Fibroblast of lung (primary cell): Measurements from ENCODE around the gene SPNS3. TPM values are rescaled to one million over a fixed set of nuclear protein-coding genes. Genes with fewer than 3 reads are reported as not detected.

Experiments
- DNase-seq, 2 donors: peaks; one replicate each; pipeline versions ENCODE4 v3.0.0 to v3.0.0-alpha.2; 2010; ENCODE audit warnings: low read depth in 2 of 2
- H2AFZ ChIP-seq: 2 replicates; pipeline ENCODE4 v1.5.1; 2012; ENCODE audit warnings: low read length, control low read depth, inconsistent platforms
- H3K27ac ChIP-seq: 2 replicates; pipeline ENCODE4 v1.5.1; 2011; ENCODE audit warnings: low read length, control low read depth; ENCODE audit not compliant: insufficient read depth
- H3K27me3 ChIP-seq: 2 replicates; pipeline ENCODE4 v1.5.1; 2011; ENCODE audit warnings: mild to moderate bottlenecking, low read length; ENCODE audit not compliant: control insufficient read depth, insufficient read depth
- H3K36me3 ChIP-seq: 2 replicates; pipeline ENCODE4 v1.5.1; 2011; ENCODE audit warnings: low read length; ENCODE audit not compliant: control insufficient read depth, insufficient read depth
- H3K4me1 ChIP-seq: 2 replicates; pipeline ENCODE4 v1.5.1; 2011; ENCODE audit warnings: low read length; ENCODE audit not compliant: control insufficient read depth, insufficient read depth; ENCODE audit errors: extremely low read depth
- H3K4me2 ChIP-seq: 2 replicates; pipeline ENCODE4 v1.5.1; 2011; ENCODE audit warnings: low read length, control low read depth; ENCODE audit not compliant: insufficient read depth; ENCODE audit errors: extremely low read depth
- H3K4me3 ChIP-seq, 4 experiments: fragments of 200-600 bp in 1 of 4; sonication (generic) in 1 of 4; replicated peaks in 1 of 4; 2 replicates each; pipeline ENCODE4 v1.5.1; 2011 to 2016; ENCODE audit warnings: low read length in 4 of 4, low read depth in 3 of 4, mild to moderate bottlenecking in 3 of 4, control low read depth in 2 of 4, inconsistent platforms in 1 of 4, mixed read lengths in 1 of 4; ENCODE audit not compliant: insufficient read depth in 1 of 4; ENCODE audit errors: control extremely low read depth in 1 of 4
- H3K79me2 ChIP-seq: 2 replicates; pipeline ENCODE4 v1.5.1; 2012; ENCODE audit warnings: mild to moderate bottlenecking, low read length, inconsistent platforms; ENCODE audit not compliant: control insufficient read depth, insufficient read depth
- H3K9ac ChIP-seq: 2 replicates; pipeline ENCODE4 v1.5.1; 2011; ENCODE audit warnings: mild to moderate bottlenecking, low read length, control low read depth; ENCODE audit not compliant: insufficient read depth
- H3K9me3 ChIP-seq: 2 replicates; pipeline ENCODE4 v1.5.1; 2012; ENCODE audit warnings: low read depth, low read length; ENCODE audit not compliant: control insufficient read depth, insufficient read depth
- H4K20me1 ChIP-seq: 2 replicates; pipeline ENCODE4 v1.5.1; 2011; ENCODE audit warnings: low read length; ENCODE audit not compliant: control insufficient read depth, insufficient read depth; ENCODE audit errors: extremely low read depth
- CTCF ChIP-seq, 2 donors: IDR thresholded peaks in 1 of 2; conservative IDR thresholded peaks in 1 of 2; 1 replicate in 1 of 2; 2 replicates in 1 of 2; pipeline ENCODE4 v1.5.1; 2011 to 2012; ENCODE audit warnings: low read length in 2 of 2, control low read depth in 1 of 2, inconsistent platforms in 1 of 2, low read depth in 1 of 2, mild to moderate bottlenecking in 1 of 2
- EZH2 ChIP-seq: IDR thresholded peaks from 2 replicates; pipeline ENCODE4 v1.5.1; 2012; ENCODE audit warnings: low read length, control low read depth, mild to moderate bottlenecking; ENCODE audit errors: missing control alignments
- polyA plus RNA-seq, 2 donors: library from polyadenylated mRNA; depleted of rRNA in 1 of 2; stranded (reverse) in 1 of 2; unstranded in 1 of 2; fragments of >200 nt; gene quantifications; 2 replicates each; pipeline ENCODE4 v1.2.1, GENCODE V29; 2011 to 2012; ENCODE audit warnings: missing spikeins in 1 of 2
- total RNA-seq: library from RNA; depleted of rRNA; stranded (reverse); fragments of >200 nt; gene quantifications from 2 replicates; pipeline ENCODE4 v1.2.1, GENCODE V29; 2014

SPNS3 gene
- total and polyA plus RNA-seq, 2 donors (not counting 1 experiment from before 2014, with no cell fraction given), result not detected

- H3K4me1 ChIP-seq, result no peaks in the 10 kb centered on the region
- H3K9ac ChIP-seq, result no peak overlapping the region
- TF ChIP-seq EZH2 (no peak), CTCF (conservative IDR thresholded peaks at IDR 0.05 in 1 of 2, IDR thresholded peaks at IDR 0.05 in 1 of 2; ENCODE audit: low read depth in 1 of 2, low read length in 2 of 2) (no peak)
- H3K27ac ChIP-seq, result no peak overlapping the region
- H4K20me1 ChIP-seq, result no peaks in the 10 kb centered on the region
- no peaks in the 10 kb centered on the region for H3K79me2 ChIP-seq
- no peak overlapping the region for H3K4me3 ChIP-seq
- H3K4me2 ChIP-seq, result no peak overlapping the region
- H3K36me3 ChIP-seq, result no peaks in the 10 kb centered on the region
- H3K27me3 ChIP-seq, result no peaks in the 10 kb centered on the region
- H3K9me3 ChIP-seq, result no peaks in the 10 kb centered on the region
- H2AFZ ChIP-seq, result no peak overlapping the region
- no peak for DNase-seq
Observed at GRCh38 chr17:4509401-4509800, 75.7 kb downstream of the SPNS3 start.

- H3K9ac ChIP-seq, result no peak overlapping the region
- H4K20me1 ChIP-seq, result no peaks in the 10 kb centered on the region
- no peaks in the 10 kb centered on the region for H3K36me3 ChIP-seq
- H3K9me3 ChIP-seq, result no peaks in the 10 kb centered on the region
- no peak overlapping the region for H2AFZ ChIP-seq
- TF ChIP-seq CTCF (conservative IDR thresholded peaks at IDR 0.05 in 1 of 2, IDR thresholded peaks at IDR 0.05 in 1 of 2; ENCODE audit: low read depth in 1 of 2, low read length in 2 of 2), result no peak
- TF ChIP-seq EZH2, result no peak
- H3K79me2 ChIP-seq, result no peaks in the 10 kb centered on the region
- no peak for DNase-seq
- no peaks in the 10 kb centered on the region for H3K27me3 ChIP-seq
- no peak overlapping the region for H3K27ac ChIP-seq
- H3K4me1 ChIP-seq, result no peaks in the 10 kb centered on the region
- no peak overlapping the region for H3K4me3 ChIP-seq
- no peak overlapping the region for H3K4me2 ChIP-seq
Observed at GRCh38 chr17:4509923-4510617, 76.3 kb downstream of the SPNS3 start.

- Histone ChIP-seq H3K4me2 (no peak overlapping the region), H3K36me3 (no peaks in the 10 kb centered on the region), H3K27ac (no peak overlapping the region), H4K20me1 (no peaks in the 10 kb centered on the region), H3K79me2 (no peaks in the 10 kb centered on the region), H3K9me3 (no peaks in the 10 kb centered on the region), H3K4me3 (no peak overlapping the region), H3K27me3 (no peaks in the 10 kb centered on the region), H3K4me1 (no peaks in the 10 kb centered on the region), H2AFZ (no peak overlapping the region), H3K9ac (no peak overlapping the region)
- no peak for TF ChIP-seq CTCF (conservative IDR thresholded peaks at IDR 0.05 in 1 of 2, IDR thresholded peaks at IDR 0.05 in 1 of 2; ENCODE audit: low read depth in 1 of 2, low read length in 2 of 2)
- TF ChIP-seq EZH2, result no peak
- no peak for DNase-seq
Observed at GRCh38 chr17:4510618-4510941, 76.8 kb downstream of the SPNS3 start.
